Hippocampal formation (tissue), 2 donors: ENCODE results near the gene LIFR.

Experiments
- DNase-seq, 2 donors: peaks; one replicate each; lab custom pipeline; 2025; lab: John Stamatoyannopoulos, UW

Gene LIFR

DNA sequence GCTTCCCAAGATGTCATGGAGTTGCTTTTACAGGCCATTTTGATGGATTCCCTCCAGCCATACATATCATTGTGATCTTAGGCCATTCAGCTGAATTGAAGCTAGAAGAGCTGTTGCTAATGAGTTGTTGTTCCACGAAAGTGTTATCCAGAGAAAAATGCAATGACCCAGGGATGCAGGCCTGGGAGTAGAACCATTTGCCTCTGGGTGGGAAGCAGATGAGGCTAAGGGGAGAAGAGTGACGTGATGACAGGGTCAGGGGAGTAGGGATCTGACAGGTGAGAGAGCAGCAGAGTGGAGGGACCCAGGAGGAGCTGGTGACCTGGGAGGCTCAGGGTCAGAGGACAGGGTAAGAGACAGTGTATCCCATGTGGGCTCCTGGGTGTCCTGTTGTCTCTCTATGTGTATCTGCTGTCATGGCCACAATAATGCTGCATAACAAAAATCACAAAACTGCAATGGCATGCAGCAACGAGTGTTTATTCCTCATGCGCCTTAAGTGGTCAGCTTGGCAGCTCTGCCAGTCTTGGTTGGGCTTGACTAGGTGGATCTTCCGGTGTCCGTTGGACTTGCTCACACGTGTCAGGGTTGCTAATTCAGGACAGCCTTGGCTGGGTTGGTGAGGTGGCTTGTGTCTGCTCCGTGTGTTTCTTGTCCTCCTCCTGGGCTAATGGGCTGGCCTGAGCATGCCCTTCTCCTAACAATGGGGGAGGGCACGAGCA, 90.6 kb downstream of the LIFR start:
- no peak for DNase-seq

DNA sequence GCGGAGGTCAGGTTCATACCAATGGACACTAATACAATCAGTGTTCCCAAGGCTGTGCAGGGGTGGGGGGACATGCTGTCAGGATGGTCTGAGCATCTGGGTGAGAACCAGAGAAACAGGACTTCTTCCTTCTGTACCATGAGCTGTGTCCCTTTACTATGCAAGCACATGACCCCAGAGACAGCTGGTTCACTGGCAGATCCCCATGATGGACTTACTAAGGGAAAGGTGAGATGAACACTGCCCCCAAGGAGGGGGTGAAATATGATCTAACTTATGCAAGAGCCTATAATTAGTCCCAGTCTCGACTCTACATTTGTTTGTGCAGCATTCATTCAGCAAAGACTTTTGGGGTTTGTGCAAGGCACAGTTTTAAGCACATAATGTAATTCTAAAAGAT, 91.4 kb downstream of the LIFR start:
- no peak for DNase-seq

DNA sequence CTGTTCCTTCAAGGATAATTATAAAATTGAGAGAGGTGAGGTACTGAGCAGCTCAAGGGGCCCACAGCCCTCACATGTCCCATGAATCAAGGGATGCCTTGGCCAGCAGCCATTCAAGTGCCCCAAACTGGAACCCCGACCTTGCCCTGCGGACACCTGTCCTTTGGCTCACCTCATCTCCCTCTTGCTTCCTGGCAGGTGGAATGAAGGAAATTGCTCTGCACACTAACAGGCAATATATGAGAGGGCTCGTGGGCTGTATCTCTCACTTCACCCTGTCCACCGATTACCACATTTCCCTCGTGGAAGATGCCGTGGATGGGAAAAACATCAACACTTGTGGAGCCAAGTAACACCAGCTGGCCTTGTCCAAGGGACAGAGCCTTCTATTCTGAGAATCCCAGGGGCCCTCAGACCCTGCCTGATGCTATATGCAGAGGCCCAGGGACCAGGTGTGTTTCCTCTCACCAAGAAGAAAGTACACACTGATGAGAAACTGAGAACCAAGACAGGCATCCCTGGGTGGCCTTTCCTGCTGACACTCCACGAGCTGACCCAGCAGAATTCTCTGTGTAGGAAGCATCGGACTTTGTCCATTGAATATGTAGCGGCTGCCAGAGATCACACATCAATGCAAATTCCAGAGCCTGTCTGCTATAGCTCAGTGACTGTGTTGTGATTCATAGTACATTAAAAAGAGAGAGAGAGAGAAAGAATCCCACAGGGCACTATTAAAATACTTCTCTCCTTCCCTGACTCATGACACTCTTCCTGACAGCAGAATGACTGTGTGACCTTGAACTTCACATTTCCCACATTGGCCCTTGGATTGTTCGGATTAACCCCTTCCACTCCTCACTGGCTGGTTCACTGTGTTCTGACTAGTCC, 92.6 kb downstream of the LIFR start:
- DNase-seq = no peak

DNA sequence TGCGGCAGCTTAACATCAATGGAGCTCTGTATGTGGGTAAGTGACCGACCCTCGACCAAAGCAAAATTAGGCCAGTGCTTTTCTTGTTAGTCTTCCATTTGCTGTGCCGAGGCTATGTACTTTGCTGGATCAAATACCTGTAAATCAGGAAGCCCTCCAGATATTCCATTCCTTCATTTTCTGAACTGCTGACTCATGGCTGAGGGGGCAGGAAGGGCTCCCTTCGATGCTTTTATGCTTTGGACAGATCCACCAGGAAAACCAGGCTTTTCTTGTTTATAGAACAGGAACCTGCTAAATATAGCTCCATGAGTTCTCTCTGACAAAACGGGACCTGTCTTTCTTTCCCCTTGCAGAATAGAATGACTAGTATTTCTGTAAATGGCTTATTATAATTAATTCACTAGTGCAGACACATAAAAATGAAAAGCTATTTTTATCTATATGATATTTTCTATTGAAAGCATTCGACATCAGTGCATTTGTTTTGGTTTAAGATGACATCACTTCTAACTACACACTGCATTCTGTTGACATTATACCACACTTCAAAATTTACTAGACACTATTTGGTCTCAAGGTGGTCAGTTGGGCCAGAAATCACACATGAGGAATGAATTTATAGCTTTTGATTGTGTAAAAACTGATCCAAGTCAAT, 93.3 kb downstream of the LIFR start:
- no peak for DNase-seq

DNA sequence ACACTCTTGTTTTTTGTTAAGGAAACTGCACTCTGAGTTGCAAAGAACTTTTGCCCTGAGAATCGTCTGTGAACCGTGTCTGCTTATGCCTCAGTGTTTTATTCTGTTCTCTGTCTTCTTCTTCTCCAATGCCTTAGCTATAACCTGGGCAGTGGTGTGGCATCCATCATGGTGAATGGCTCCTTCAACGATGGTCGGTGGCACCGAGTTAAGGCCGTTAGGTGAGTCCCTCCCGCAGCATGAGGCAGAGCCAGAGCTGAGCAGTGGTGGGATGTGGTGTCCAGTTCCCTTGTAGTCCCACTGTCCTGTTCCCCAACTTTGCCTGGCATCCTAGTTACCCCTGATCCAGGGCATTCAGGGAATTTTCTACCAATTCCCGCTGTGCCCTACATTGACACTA, 98.3 kb downstream of the LIFR start:
- no peak for DNase-seq

DNA sequence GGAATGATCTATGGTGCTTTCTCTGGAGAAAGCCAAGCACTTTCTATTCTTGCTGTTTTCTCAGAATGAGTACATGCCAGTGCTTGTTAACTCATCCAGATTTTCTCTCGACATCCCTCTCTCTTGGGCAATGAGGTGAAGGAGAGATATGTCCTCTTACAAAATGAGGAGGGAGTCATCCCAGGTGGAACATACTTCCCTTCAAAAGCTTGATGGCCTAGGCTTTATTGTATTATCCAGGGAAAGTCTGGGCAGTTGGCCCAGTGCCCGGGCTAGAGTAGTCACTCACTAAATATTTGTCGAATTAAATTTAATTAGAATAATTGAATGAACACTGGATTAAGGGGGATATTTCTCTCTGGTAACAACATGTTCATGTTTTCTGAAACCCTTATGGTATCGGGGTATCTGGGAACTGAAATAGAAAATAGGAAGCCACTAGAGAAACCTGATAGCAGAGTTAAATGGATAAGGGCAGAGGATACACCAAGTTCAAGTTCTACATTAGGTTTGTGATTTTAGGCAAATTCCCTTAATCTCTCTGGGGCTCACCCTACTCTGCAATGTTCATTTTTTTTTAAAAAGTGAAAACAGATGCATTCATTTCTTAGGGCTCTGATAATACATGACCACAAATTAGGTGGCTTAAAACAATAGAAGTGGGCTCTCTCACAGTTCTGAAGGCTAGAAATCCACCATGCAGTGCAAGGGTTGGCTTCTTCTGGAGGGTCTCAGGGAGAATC, 99.6 kb downstream of the LIFR start:
- DNase-seq = no peak

DNA sequence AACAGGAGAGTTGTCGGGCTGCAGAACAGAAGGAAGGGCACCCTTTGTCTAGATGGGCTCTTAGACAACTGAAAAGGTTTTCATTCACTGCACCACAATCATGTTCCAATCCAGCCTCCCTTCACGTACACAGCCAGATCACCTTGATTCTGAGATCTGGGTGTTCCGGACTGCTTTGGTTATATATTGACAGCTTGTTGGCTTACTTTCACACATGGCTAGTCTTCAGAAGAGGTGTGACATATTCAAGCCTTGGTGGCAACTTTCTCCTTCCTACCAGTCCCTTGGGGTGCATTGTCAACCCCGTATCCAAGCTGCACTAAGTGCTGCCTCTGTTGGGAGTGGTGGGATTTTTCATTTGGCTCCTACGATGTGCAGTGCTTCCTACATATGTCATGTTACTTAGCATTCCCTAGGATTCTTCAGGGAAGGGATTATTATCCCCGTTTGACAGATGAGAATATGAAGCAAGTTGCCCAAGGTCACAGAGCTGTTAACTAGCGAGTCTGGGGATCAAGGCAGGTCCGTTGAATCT, 100.6 kb downstream of the LIFR start:
- no peak for DNase-seq

DNA sequence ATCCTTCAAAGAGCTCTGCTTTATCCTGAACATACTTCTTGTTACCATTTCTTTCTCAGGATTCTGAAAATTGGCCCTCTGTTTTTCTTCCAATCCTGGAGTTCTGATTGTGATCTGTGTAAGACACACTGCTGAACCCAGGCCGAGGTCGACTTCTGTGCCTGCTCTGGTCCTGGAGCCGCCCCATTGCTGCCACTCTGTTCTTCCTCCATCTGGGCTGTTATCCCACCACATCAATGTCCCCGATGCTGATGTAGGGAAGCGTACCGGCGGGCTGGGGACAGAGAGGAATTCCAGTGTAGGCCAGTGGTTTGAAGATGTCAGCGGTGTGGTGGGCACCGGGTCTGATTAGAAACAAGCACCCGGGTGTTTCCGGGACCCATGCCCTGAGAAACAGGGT, 102.5 kb downstream of the LIFR start:
- DNase-seq = no peak

DNA sequence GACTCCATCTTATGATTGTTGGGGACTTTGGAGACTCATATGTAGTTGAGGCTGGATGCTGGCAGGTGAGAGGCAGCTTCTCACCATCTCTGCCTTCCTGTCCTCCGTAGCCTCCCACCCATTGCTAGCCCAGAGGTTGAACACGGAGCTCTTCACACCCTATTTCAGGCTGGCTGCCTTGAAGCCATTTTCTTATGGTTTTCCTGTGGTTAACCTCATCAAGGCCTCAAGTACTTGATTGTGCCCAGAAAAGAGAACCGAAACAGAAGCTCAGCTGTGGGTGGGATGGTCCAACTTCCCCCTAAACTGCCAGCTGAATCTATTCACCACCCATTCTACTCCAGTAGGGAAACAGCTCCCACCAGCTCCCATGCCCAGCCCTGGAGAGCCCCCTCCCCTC, 102.9 kb downstream of the LIFR start:
- DNase-seq = no peak

DNA sequence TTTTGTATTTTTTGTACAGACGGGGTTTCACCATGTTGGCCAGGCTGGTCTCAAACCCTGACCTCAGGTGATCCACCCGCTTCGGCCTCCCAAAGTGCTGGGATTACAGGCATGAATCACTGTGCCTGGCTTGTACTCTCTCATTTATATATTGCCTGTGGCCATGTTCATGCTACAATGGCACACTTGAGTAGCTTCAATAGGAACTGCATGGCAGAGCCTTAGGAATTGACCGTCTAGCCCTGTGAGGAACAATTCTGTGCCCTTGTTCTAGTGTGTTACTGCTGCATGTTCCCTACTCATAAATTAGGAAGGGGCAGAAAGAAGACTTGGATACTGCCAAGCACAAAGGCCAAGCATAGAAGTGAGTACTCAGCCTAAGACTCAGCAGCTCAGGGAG, 104.2 kb downstream of the LIFR start:
- no peak for DNase-seq

DNA sequence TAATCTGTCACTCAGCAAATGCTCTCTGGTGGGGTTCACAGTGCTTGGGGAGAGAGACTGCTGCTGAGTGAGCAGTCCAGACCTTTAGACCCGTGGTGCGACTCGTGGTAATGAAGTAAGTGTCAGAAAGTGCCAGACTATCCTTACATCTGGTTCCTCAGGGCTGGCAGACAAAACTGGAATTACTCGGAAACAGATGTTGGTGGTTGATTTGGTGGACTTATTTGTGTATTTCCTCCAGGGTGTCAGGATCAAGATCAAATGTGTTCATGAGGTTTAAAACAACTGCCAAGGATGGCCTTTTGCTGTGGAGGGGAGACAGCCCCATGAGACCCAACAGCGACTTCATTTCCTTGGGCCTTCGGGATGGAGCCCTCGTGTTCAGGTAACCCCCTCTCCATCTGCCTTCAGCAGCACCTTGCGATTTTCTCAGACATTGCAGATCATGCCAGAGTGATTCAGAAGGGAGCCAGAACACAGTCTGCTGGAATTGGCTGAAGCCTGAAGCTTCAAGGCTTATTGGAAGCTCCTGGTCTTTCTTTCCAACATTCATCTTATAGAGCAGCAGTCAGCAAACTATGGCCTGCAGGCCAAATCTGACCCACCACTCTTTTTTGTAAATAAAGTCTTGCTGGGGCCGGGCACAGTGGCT, 105.2 kb downstream of the LIFR start:
- DNase-seq = no peak

DNA sequence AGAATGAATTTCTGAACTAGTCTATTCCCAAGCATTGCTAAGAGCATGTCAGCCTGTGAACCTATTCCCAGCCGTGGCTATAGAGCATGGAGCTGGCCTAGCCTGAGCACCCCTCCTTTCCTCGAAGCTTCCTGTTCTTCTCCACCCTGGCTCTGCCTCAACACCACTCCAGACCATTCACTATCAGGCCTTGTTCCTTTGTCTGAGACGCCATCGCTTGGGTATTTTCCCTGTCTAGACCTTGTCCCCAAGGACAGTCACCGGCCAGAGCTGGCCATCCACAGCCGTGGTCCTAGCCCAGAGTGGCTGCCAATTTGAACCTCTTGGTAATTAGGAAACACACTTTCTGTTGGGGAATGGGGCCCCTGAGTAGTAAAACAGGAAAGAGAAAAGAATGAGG, 105.8 kb downstream of the LIFR start:
- DNase-seq = no peak

DNA sequence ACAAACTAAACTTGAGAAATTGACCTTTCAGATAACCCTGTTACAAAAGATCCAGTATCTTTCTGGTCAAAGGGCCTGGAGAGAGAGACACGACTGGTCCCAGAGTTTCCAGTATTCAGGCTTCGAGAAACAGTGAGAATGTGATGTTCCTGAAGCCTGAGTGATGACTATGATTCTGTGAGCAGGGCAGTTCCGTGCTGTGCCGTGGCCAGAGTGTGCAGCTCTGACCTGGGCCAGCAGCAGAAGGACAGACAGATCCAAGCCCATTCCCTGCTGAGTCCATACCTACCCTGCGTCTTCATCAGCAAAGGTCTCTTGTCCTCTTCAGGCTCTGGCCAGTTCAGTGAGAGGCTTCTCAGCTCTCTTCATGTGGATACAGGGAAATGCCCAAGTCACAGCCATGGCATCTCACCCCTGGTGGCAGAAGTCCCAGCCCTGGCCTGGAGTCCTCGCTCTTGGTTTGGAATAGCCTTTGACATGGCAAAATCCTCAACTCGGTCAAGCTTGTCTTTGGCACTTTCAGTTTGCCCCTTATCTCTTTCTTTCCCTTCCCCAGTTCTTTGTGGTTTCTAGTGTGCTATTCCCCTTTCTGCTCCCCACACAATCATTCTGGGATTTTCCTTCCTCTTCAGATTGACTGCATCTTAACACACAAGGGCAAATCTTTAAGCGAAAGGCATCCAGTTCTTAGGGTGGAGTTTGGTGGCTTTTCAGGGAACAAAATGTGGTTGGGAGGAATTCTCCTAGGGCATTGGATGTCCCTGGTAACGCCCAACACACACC, 107.7 kb downstream of the LIFR start:
- DNase-seq = no peak

DNA sequence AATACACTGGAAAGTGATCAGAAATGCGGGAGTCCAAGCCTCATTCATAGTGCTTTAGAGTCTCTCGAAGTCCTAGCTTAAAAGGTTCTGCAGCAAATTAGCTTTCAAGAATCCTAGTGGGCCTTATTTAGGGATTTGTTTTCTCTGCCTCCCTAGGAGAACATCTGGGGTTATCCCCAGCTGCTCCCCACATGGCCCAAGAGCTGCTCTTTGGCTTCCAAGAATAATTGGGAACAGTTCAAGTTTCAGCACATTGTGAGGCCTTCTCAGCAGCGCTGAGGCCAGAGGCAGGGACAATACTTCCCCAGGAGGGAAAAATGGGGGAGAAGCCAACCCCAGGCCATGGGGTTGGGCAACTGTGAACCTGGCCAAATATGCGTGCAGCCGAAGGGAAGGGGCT, 108.7 kb downstream of the LIFR start:
- peak in 1 of 2 donors; percentile 48 for DNase-seq

DNA sequence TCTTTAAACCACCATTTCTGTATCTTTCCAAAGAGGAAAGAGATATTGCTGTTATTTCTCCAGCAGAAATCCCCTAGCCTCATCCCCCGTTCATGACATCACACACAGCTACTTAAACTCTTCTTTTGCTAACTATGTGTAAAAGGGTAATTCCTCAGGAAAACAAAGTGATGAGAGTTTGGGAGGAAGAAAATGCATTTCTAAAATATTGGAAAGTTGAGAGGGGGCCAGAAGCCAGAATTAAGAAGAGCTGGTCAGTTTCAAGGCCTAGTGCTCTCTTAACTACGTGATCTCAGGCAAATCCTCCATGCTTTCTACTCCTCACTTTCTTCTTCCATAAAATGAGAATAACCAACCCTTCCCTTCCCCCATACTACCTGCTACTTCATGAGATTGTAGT, 109.4 kb downstream of the LIFR start:
- DNase-seq = no peak

DNA sequence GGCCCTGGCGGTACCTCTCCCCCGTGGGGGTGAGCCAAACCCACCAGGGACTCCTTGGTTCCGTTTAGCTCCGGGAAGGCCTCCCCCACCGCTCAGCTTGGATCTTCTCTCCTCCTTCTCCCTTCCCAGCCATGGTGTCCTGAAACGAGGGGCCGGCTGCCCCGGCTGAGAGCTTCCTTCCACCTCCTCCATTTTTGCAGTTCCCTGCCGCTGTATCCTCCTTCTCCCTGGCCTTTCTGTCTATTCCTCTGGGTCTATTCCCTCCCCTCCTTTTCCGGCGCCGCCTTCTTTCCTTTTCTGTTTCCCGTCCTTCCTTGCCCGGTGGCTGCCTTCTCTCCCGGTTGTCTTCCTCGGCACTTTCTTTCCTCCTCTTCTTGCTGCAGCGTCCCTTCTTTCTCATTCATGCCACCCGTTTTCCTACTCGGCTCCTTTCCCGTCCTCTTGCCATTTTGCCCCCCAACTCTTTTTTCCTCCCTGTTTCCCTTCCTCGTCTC, 110.4 kb downstream of the LIFR start:
- DNase-seq = no peak

DNA sequence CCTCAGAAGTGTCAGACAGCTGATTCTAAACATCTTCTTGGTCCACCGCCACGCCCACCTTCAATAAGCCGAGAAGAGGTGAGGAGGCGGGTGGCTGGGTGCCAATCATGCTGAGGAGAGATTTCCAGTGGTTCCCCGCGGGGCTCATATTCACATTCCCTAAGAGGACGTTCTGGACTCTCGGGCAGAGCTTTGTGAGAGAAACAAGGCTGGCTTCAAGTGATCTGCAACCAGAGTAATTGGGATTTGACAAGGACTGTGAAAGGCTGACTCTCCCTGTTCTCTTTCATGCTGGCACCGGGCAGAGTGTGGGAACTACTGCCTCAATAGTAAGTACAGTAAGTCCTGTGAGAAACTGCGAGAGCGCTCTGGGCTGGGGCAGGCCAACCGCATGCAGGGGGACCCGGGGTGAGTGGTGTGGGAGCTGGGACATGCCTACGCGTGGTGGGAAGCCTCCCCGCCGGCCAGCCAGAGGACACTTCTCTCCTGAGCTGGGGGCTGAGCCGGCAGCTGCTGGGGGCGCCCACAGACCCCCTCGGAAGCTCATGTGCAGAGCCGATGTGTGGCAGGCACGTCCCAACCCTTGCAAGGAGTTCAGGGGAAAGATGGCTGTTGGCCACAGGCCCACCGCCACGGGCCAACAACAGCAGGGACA, 110.9 kb downstream of the LIFR start:
- DNase-seq = no peak

DNA sequence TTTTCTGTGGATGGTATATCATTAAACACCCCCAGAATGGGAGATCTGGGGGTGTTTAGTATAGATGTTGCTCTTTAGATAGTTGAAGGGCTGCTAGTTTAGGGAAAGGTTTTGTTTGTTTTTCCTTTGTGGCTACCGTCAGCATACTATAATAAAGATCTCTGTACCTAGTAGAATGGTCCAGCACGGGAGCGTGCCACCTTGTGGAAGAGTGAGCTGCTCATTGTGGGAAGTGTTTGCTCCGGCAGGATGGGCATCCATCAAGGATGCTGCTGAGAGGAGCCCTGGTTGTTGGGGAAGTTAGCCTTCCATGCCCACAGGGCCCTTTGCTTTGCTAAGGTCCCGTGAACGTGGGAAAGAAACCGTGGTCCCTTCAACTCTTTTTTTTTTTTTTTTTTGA, 113.1 kb downstream of the LIFR start:
- DNase-seq = no peak

DNA sequence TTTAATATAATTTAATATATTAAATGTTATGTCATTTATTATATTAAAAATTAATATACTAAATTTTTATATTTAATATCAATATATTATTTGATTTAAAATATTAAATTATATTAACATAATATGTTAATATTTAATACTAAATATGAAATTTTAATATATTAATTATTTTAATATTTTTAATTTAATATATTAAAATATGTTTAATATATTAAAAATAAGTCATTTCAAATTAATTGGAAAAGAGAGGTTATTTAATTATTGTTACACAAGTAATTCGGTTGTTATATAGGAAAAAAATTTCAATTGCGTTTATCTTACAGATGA, 114.2 kb downstream of the LIFR start:
- no peak for DNase-seq
